Colonic mucosa (tissue), 4 donors: ENCODE measurements around the gene FAM200A. TPM values are rescaled to one million over a fixed set of nuclear protein-coding genes. Genes with fewer than 3 reads are reported as not detected.

Source experiments
- DNase-seq: peaks from one replicate; pipeline ENCODE4 v3.0.0-alpha.2; 2020
- H3K27ac ChIP-seq: fragments of 200-600 bp; one replicate; pipeline ENCODE4 v1.8.0; 2021
- H3K27me3 ChIP-seq: fragments of 200-600 bp; one replicate; pipeline ENCODE4 v1.8.0; 2021
- H3K36me3 ChIP-seq: fragments of 200-600 bp; one replicate; pipeline ENCODE4 v1.8.0; 2021
- H3K4me1 ChIP-seq: fragments of 200-600 bp; one replicate; pipeline ENCODE4 v1.8.0; 2021; ENCODE audit warnings: mild to moderate bottlenecking
- H3K4me3 ChIP-seq: fragments of 200-600 bp; one replicate; pipeline ENCODE4 v1.8.0; 2021
- H3K9ac ChIP-seq, 2 donors: one replicate each; pipeline ENCODE4 v1.7.0; 2013; ENCODE audit warnings: control low read depth in 2 of 2, low read depth in 2 of 2, low read length in 2 of 2
- H3K9me3 ChIP-seq: fragments of 200-600 bp; one replicate; pipeline ENCODE4 v1.8.0; 2021
- intact Hi-C: fragments of 100-400 bp; cut with DNase I; formaldehyde crosslinking; loops from one replicate; pipeline ENCODE4 v1.14.1; 2022
- total RNA-seq, 2 donors: library from RNA; stranded (reverse); fragmentation: NEBNext Ultra II Directional in 1 of 2; extraction: Animal tissue kit (Norgen Biotek cat#: 25700) in 1 of 2; gene quantifications; one replicate each; pipeline ENCODE4 v1.2.1, GENCODE V29; 2021
- TF ChIP-seq, protein P1 (sequence below): fragments of 200-600 bp; IDR thresholded peaks from one replicate; pipeline ENCODE4 v1.8.0; 2022; ENCODE audit warnings: antibody characterized with exemption, mild to moderate bottlenecking
- donor health status: healthy.
- donor health status: DM: no; HTN: no; CAD: no.
- donor health status: DM: no; HTN: no; CAD: no.

The FAM200A gene
- 1 to 10 TPM; 4.1 to 5.0 TPM for total RNA-seq

DNA sequence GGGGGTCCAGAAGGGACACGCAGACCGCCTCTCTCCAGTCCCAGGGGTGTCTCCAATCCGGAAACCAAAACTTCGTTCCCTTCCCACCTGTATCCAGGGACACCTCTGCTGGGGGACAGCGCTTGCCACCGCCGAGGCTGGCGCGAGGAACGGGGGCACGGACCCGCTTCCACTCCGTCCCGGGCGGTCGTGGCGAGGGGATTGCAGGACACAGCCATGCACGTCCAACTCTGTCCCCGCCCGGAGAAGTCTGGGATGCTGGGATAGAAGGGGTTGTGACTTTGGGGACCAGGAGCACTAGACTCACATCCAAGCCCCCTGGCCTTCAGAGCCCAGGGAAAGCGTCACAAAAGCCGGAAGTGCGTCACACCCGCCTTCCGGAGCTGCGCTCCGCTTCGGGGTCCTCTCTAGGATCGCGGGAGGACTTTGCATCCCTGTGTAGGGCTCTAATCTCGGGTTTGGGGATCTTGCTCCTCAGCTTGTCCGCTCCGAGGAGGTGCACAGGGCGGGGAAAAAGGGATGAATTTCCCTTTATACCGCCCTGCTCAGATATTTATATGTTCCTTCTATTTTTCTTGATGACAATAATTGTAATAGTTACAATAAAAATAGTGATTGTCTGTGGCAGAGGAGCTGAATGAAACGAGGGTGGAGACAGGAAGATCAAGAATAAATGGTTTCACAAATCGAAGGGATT, at the start of gene FAM200A:
Gene FAM200A, minus strand, starts transcription at position 348 of the 697 bp plus-strand sequence. CDS start 3,707 bp downstream, outside the sequence.
- Histone ChIP-seq H3K4me3 (peak within 1 kb of the TSS; percentile 77), H3K27me3 (no peaks in the 10 kb centered on the region), H3K27ac (peak within 1 kb of the TSS; percentile 62), H3K4me1 (no peaks in the 10 kb centered on the region), H3K36me3 (no peaks in the 10 kb centered on the region), H3K9ac (peak within 1 kb of the TSS; percentile 88 to 97), H3K9me3 (no peaks in the 10 kb centered on the region)
- peak; percentile 92 for DNase-seq
- intact Hi-C loops, result loop anchor here (10.0 kb wide), 1 partner anchor 47 kb away; the partner anchor contains the start of genes ZKSCAN5 and ZNF394
- TF ChIP-seq, protein P1, sequence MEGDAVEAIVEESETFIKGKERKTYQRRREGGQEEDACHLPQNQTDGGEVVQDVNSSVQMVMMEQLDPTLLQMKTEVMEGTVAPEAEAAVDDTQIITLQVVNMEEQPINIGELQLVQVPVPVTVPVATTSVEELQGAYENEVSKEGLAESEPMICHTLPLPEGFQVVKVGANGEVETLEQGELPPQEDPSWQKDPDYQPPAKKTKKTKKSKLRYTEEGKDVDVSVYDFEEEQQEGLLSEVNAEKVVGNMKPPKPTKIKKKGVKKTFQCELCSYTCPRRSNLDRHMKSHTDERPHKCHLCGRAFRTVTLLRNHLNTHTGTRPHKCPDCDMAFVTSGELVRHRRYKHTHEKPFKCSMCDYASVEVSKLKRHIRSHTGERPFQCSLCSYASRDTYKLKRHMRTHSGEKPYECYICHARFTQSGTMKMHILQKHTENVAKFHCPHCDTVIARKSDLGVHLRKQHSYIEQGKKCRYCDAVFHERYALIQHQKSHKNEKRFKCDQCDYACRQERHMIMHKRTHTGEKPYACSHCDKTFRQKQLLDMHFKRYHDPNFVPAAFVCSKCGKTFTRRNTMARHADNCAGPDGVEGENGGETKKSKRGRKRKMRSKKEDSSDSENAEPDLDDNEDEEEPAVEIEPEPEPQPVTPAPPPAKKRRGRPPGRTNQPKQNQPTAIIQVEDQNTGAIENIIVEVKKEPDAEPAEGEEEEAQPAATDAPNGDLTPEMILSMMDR, result no peak

GRCh38 chr7:99599836-99600235, 47.9 kb upstream of the FAM200A start:
- intact Hi-C loops, result no loop called here
- TF ChIP-seq, protein P1, result no peak
- Histone ChIP-seq H3K9ac (no peak overlapping the region), H3K9me3 (no peaks in the 10 kb centered on the region), H3K27ac (no peak overlapping the region), H3K4me3 (no peak overlapping the region), H3K27me3 (no peaks in the 10 kb centered on the region), H3K36me3 (no peaks in the 10 kb centered on the region), H3K4me1 (no peaks in the 10 kb centered on the region)
- DNase-seq, result no peak

- H3K27me3 ChIP-seq, result no peaks in the 10 kb centered on the region
- no peak within 1 kb of the TSS for H3K27ac ChIP-seq
- no peak within 1 kb of the TSS for H3K9ac ChIP-seq
- no peak for DNase-seq
- no peaks in the 10 kb centered on the region for H3K36me3 ChIP-seq
- intact Hi-C loops, result no loop called here
- no peaks in the 10 kb centered on the region for H3K9me3 ChIP-seq
- H3K4me1 ChIP-seq, result no peaks in the 10 kb centered on the region
- no peak within 1 kb of the TSS for H3K4me3 ChIP-seq
- TF ChIP-seq, protein P1, result no peak
These were observed 46.0 kb upstream of the FAM200A start, which contains the start of gene TMEM225B for GRCh38 chr7:99597762-99598501. TSS of gene TMEM225B (plus strand) at chr7:99598267. CDS start at chr7:99604389, 6,122 bp downstream.

- H3K9ac ChIP-seq, result no peak overlapping the region
- no peaks in the 10 kb centered on the region for H3K27me3 ChIP-seq
- no peak for DNase-seq
- no peaks in the 10 kb centered on the region for H3K36me3 ChIP-seq
- no peaks in the 10 kb centered on the region for H3K9me3 ChIP-seq
- no peak overlapping the region for H3K4me3 ChIP-seq
- TF ChIP-seq, protein P1, result no peak
- H3K4me1 ChIP-seq, result no peaks in the 10 kb centered on the region
- intact Hi-C loops, result no loop called here
- no peak overlapping the region for H3K27ac ChIP-seq
These were observed 44.6 kb upstream of the FAM200A start for GRCh38 chr7:99596408-99596955.

GRCh38 chr7:99594948-99595745, 43.2 kb upstream of the FAM200A start:
- Histone ChIP-seq H3K27me3 (no peaks in the 10 kb centered on the region), H3K27ac (no peak overlapping the region), H3K4me1 (no peaks in the 10 kb centered on the region), H3K4me3 (no peak overlapping the region), H3K9me3 (no peaks in the 10 kb centered on the region), H3K9ac (no peak overlapping the region), H3K36me3 (no peaks in the 10 kb centered on the region)
- intact Hi-C loops, result no loop called here
- TF ChIP-seq, protein P1, result no peak
- no peak for DNase-seq
